HG03432 (cell line): ENCODE measurements around the gene LRP1B.

Source experiments
- ATAC-seq: cut with Tn5 transposase; IDR thresholded peaks from one replicate; pipeline ENCODE4 v1.9.1; 2021; ENCODE audit warnings: mild to moderate bottlenecking, moderate library complexity; ENCODE audit not compliant: unreplicated experiment

The LRP1B gene

GRCh38 chr2:140528982-140529381 is 1601.8 kb downstream of the LRP1B start:
- no peak for ATAC-seq

- no peak for ATAC-seq
Measured at GRCh38 chr2:140526575-140526974, 1604.2 kb downstream of the LRP1B start.

- ATAC-seq: no peak
Measured at GRCh38 chr2:140512106-140512505, 1618.7 kb downstream of the LRP1B start.

GRCh38 chr2:140509765-140510164 is 1621.1 kb downstream of the LRP1B start:
- ATAC-seq: no peak

GRCh38 chr2:140508756-140509155 is 1622.1 kb downstream of the LRP1B start:
- no peak for ATAC-seq

GRCh38 chr2:140506606-140507005 is 1624.2 kb downstream of the LRP1B start:
- ATAC-seq: no peak

GRCh38 chr2:140504601-140505000 is 1626.2 kb downstream of the LRP1B start:
- ATAC-seq: no peak

GRCh38 chr2:140502951-140503630 is 1627.7 kb downstream of the LRP1B start:
- no peak for ATAC-seq

- ATAC-seq: no peak
Measured at GRCh38 chr2:140498360-140498759, 1632.5 kb downstream of the LRP1B start.

GRCh38 chr2:140496714-140497113 is 1634.1 kb downstream of the LRP1B start:
- no peak for ATAC-seq

- no peak for ATAC-seq
Measured at GRCh38 chr2:140491876-140492275, 1638.9 kb downstream of the LRP1B start.

GRCh38 chr2:140489193-140489592 is 1641.6 kb downstream of the LRP1B start:
- no peak for ATAC-seq

- ATAC-seq: no peak
Measured at GRCh38 chr2:140481136-140481535, 1649.7 kb downstream of the LRP1B start.

GRCh38 chr2:140473851-140474250 is 1657.0 kb downstream of the LRP1B start:
- ATAC-seq: no peak

GRCh38 chr2:140472676-140473075 is 1658.1 kb downstream of the LRP1B start:
- no peak for ATAC-seq

GRCh38 chr2:140465301-140465700 is 1665.5 kb downstream of the LRP1B start:
- no peak for ATAC-seq

- no peak for ATAC-seq
Measured at GRCh38 chr2:140462990-140463389, 1667.8 kb downstream of the LRP1B start.

- ATAC-seq: no peak
Measured at GRCh38 chr2:140457483-140457882, 1673.3 kb downstream of the LRP1B start.

GRCh38 chr2:140455315-140455714 is 1675.5 kb downstream of the LRP1B start:
- no peak for ATAC-seq

GRCh38 chr2:140454717-140455116 is 1676.1 kb downstream of the LRP1B start:
- no peak for ATAC-seq

- ATAC-seq: no peak
Measured at GRCh38 chr2:140451324-140451723, 1679.5 kb downstream of the LRP1B start.

- ATAC-seq: no peak
Measured at GRCh38 chr2:140442319-140442718, 1688.5 kb downstream of the LRP1B start.

GRCh38 chr2:140440815-140441214 is 1690.0 kb downstream of the LRP1B start:
- no peak for ATAC-seq
